GM13976 (cell line): ENCODE results near the gene GRK1.
"Not testable (repeated sequence)": the region's sequence is repeated elsewhere in the genome, so short reads cannot be mapped to it uniquely, and the experiment has no call there.

Source experiments
- DNase-seq: peaks from one replicate; pipeline ENCODE4 v3.0.0; 2012; ENCODE audit warnings: low spot score
- CTCF ChIP-seq: IDR thresholded peaks from 2 replicates; pipeline ENCODE4 v1.5.1; 2012; ENCODE audit warnings: borderline replicate concordance, mild to moderate bottlenecking; ENCODE audit not compliant: insufficient read depth; ENCODE audit errors: extremely low read depth, missing control alignments, control extremely low read depth
- in situ Hi-C: fragments of 300-500 bp; cut with MboI; formaldehyde crosslinking; loops from one replicate; pipeline ENCODE4 v1.12.0; 2022; ENCODE audit warnings: low sequenced_read_pairs, mixed read lengths, inconsistent platforms; ENCODE audit not compliant: unreplicated experiment

The GRK1 gene

GRCh38 chr13:113666951-113667701, at the start of gene GRK1:
Gene GRK1, plus strand, starts transcription at chr13:113667219. Its CDS starts 168 bp downstream, at chr13:113667387.
- DNase-seq, result no peak
- no peak for TF ChIP-seq CTCF
- in situ Hi-C loops, result no loop called here

DNA sequence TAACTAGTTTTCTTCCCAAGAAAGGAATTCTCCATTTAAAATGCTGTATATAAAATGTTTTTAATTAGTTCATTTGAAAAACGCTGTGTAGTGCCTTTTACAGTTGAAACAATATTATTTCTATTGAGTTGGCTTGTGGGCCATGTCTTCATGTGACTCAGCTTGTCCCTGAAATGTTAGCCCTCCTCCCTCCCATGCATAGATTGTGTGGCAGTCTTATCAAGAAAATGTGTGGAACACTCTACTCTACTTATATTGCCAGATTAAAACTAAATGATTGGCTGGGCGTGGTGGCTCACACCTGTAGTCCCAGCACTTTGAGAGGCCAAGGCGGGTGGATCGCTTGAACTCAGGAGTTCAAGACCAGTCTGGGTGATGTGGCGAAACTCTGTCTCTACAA, 49.1 kb upstream of the GRK1 start:
- no peak for TF ChIP-seq CTCF
- in situ Hi-C loops, result no loop called here
- DNase-seq, result no peak

DNA sequence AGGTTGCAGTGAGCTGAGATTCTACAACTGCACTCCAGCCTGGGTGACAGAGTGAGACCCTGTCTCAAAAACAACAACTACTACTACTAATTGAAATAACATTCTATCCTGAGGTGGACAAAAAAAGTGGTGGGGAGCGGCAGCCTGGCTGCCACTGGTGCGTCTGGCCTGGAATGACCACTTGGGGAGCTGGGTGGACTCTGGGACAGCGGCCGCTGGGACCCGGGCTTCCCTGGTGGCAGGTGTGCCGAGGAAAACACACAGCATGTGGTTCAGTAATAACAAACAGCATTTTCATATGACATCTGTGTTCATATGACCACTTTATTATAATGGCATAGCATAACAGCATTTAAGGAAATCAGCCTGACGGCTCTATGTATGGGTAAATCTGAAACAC, 48.6 kb upstream of the GRK1 start:
- in situ Hi-C loops, result no loop called here
- no peak for DNase-seq
- no peak for TF ChIP-seq CTCF

GRCh38 chr13:113620036-113620796, 46.8 kb upstream of the GRK1 start:
- no peak for DNase-seq
- in situ Hi-C loops, result no loop called here
- no peak for TF ChIP-seq CTCF

DNA sequence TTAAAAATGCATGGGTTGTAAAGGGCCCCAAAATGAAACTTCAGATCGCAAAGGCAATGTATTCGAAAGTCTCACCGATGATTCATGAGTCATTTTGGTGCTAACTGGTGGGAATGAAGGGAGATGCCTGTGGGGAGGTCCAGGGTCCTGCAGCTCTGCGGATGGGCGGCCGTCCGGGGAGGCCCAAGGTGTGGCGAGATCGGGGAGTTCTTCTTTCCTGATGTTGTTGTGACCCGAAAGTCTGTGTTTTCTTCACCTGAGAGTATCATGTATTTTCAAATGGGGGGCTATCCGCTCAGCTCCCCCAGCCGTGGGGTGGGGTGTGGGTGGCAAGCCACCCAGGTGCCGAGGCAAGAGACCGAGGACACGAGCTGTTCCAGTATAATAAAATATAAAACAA, 46.0 kb upstream of the GRK1 start:
- in situ Hi-C loops, result no loop called here
- TF ChIP-seq CTCF, result no peak

DNA sequence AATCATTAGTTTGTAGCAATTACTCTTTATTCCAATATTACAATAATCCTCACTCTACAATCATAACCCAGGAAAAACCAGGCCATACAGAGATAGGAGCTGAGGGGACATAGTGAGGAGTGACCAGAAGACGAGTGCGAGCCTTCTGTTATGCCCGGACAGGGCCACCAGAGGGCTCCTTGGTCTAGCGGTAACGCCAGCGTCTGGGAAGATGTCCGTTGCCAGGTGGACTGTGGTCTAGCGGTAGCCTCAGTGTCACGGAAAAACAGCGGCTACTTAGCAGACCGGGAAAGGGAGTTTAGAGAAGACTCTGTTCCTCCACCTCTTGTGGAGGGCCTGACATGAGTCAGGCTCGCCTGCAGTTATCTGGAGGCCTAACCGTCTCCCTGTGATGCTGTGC, 45.5 kb upstream of the GRK1 start:
- in situ Hi-C loops, DNase-seq: not testable (repeated sequence)

More for the DNA sequence above, 46.0 kb upstream of the GRK1 start:
- no peak for DNase-seq

DNA sequence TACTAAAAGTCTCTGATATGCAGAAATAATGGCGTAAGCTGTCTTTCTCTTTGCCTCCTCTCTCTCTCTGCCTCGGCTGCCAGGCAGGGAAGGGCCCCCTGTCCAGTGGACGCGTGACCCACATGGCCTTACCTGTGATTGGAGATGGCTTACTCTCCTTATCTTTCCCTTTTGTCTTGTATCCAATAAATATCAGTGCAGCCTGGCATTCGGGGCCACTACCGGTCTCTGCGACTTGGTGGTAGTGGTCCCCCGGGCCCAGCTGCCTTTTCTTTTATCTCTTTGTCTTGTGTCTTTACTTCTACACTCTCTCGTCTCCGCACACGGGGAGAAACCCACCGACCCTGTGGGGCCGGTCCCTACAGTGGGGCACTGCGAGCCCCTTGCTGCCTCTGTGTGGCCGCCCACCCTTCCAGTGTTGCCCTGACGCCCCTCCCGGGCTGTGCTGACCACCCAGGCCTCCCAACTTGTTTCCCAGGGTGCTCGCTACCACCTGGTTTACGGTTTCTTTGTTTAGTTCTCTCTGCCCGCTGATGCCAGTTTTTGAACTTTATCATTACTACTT, 45.0 kb upstream of the GRK1 start:
- in situ Hi-C loops, DNase-seq: not testable (repeated sequence)
